GM19452 (cell line): ENCODE results near the gene FAM83G.
"Not testable (repeated sequence)": the region's sequence is repeated elsewhere in the genome, so short reads cannot be mapped to it uniquely, and the experiment has no call there.

ENCODE experiments used
- ATAC-seq: cut with Tn5 transposase; IDR thresholded peaks from one replicate; pipeline ENCODE4 v1.9.1; 2021; ENCODE audit not compliant: unreplicated experiment

The FAM83G gene

GRCh38 chr17:19024101-19025078 lies 19.8 kb upstream of the FAM83G start:
- ATAC-seq, result no peak

GRCh38 chr17:19023209-19023999 lies 18.8 kb upstream of the FAM83G start:
- ATAC-seq, result no peak

GRCh38 chr17:19022747-19023146 lies 18.2 kb upstream of the FAM83G start:
- no peak for ATAC-seq

- ATAC-seq, result no peak
These were observed 17.6 kb upstream of the FAM83G start for GRCh38 chr17:19022128-19022527.

- ATAC-seq, result no peak
These were observed 17.1 kb upstream of the FAM83G start for GRCh38 chr17:19021622-19022083.

GRCh38 chr17:19021011-19021621 lies 16.6 kb upstream of the FAM83G start:
- ATAC-seq, result not testable (repeated sequence)

GRCh38 chr17:19020016-19020415 lies 15.5 kb upstream of the FAM83G start:
- no peak for ATAC-seq

- ATAC-seq, result no peak
These were observed 14.7 kb upstream of the FAM83G start for GRCh38 chr17:19019041-19019941.

- ATAC-seq, result no peak
These were observed 14.0 kb upstream of the FAM83G start for GRCh38 chr17:19018600-19018950.

GRCh38 chr17:19017804-19018599 lies 13.4 kb upstream of the FAM83G start:
- no peak for ATAC-seq

GRCh38 chr17:19017401-19017800 lies 12.8 kb upstream of the FAM83G start:
- ATAC-seq, result no peak

- no peak for ATAC-seq
These were observed 12.3 kb upstream of the FAM83G start for GRCh38 chr17:19016881-19017280.

- ATAC-seq, result no peak
These were observed 11.7 kb upstream of the FAM83G start for GRCh38 chr17:19016297-19016696.

- ATAC-seq, result no peak
These were observed 10.9 kb upstream of the FAM83G start for GRCh38 chr17:19015428-19015827.

- no peak for ATAC-seq
These were observed 10.2 kb upstream of the FAM83G start for GRCh38 chr17:19014628-19015215.

- ATAC-seq, result no peak
These were observed 9.5 kb upstream of the FAM83G start for GRCh38 chr17:19013806-19014627.

GRCh38 chr17:19013226-19013625 lies 8.7 kb upstream of the FAM83G start:
- no peak for ATAC-seq
